Naive B cell (primary cell): Measurements from ENCODE around the gene PREB. TPM values are rescaled to one million over a fixed set of nuclear protein-coding genes. Genes with fewer than 3 reads are reported as not detected.
"Not testable (repeated sequence)": the region's sequence is repeated elsewhere in the genome, so short reads cannot be mapped to it uniquely, and the experiment has no call there.

ENCODE experiments used
- ATAC-seq, 2 donors: fragments of 150-1000 bp; cut with Tn5 transposase; 2 replicates each; pipeline ENCODE4 v1.10.0; 2021; ENCODE audit warnings: low read depth in 2 of 2, mild to moderate bottlenecking in 2 of 2, moderate library complexity in 2 of 2
- DNase-seq: peaks from one replicate; pipeline ENCODE4 v3.0.0; 2022
- H3K27ac Mint-ChIP-seq, 6 donors: one replicate each; pipeline ENCODE4 v1.8.0; 2020 to 2022; ENCODE audit warnings: mild to moderate bottlenecking in 6 of 6, mixed read lengths in 6 of 6, moderate library complexity in 5 of 6, inconsistent platforms in 2 of 6
- H3K27me3 Mint-ChIP-seq, 3 donors: one replicate each; pipeline ENCODE4 v1.8.0; 2021 to 2022; ENCODE audit warnings: mixed read lengths in 3 of 3, mild to moderate bottlenecking in 1 of 3
- H3K36me3 Mint-ChIP-seq, 2 donors: one replicate each; pipeline ENCODE4 v1.8.0; 2020 to 2022; ENCODE audit warnings: mixed read lengths in 2 of 2, inconsistent platforms in 1 of 2, mild to moderate bottlenecking in 1 of 2
- H3K4me1 Mint-ChIP-seq, 3 donors: one replicate each; pipeline ENCODE4 v1.8.0; 2020 to 2022; ENCODE audit warnings: mixed read lengths in 3 of 3, inconsistent platforms in 1 of 3, mild to moderate bottlenecking in 1 of 3, moderate library complexity in 1 of 3
- H3K4me3 Mint-ChIP-seq, 8 donors: one replicate each; pipeline ENCODE4 v1.8.0; 2020 to 2022; ENCODE audit warnings: mild to moderate bottlenecking in 8 of 8, mixed read lengths in 8 of 8, moderate library complexity in 8 of 8, inconsistent platforms in 2 of 8
- H3K9me3 Mint-ChIP-seq, 7 donors: one replicate each; pipeline ENCODE4 v1.8.0; 2020 to 2022; ENCODE audit warnings: mixed read lengths in 7 of 7, mild to moderate bottlenecking in 5 of 7, inconsistent platforms in 2 of 7, moderate library complexity in 1 of 7
- polyA plus RNA-seq, 6 donors: library from polyadenylated mRNA; unstranded; fragments of 300-500 nt; fragmentation: Illumina TruSeq; gene quantifications; one replicate each; pipeline ENCODE4 v1.2.3, GENCODE V29; 2021; ENCODE audit warnings: low read depth in 6 of 6

PREB gene, protein sequence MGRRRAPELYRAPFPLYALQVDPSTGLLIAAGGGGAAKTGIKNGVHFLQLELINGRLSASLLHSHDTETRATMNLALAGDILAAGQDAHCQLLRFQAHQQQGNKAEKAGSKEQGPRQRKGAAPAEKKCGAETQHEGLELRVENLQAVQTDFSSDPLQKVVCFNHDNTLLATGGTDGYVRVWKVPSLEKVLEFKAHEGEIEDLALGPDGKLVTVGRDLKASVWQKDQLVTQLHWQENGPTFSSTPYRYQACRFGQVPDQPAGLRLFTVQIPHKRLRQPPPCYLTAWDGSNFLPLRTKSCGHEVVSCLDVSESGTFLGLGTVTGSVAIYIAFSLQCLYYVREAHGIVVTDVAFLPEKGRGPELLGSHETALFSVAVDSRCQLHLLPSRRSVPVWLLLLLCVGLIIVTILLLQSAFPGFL
- 100 to 1,000 TPM in 1 of 6 donors, 10 to 100 TPM in 5; 51.0 to 101 (median 56.2) TPM for polyA plus RNA-seq

DNA sequence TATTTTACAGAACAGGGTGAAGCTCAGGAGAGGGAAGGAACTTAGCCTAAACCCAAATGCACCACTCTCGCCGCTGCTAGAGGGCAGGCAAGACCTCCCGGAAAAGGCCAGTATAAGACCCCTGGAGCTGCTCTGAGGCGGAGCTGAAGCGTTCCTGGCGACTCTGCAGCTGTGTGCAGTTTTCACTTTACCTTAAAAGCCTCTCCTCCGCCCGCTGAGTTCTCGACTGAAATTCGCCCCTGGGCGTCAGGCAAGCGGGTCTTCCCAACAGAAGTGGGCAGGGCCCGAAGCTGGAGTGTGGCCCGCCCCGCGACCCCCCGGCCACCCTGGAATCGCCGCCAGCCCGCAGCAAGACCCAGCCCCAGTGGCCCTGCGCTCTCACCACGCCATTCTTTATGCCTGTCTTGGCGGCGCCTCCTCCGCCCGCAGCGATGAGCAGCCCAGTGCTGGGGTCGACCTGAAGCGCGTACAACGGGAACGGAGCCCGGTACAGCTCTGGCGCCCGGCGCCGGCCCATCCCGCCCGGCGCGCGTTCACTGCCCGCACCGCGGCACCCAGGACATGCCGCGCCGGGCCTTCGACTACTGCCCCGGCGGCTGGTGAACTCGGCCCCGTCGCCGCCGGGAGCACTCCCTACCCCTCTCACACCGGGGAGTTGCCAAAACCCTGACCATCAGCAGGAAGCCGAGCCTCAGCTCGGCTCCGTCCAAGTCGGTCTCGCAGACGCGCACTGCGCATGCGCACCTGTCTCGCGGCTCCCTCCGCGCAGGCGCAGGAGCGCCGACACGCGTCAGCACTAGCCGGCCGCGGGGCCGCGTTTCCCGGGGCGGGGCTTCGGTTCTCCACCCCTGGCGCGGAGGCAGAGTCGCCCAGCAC lies at the start of gene PREB:
Gene PREB (minus strand): TSS at position 732 of the 876 bp plus-strand sequence. CDS start 215 bp downstream, at position 517.
- Mint-ChIP-seq H3K4me3 (peak within 1 kb of the TSS; percentile 92 to 99 (median 94)), H3K4me1 (peaks cover 20 to 33% (median 27%) of the 10 kb centered on the region in 3 donors), H3K36me3 (peaks cover 0 to 14% of the 10 kb centered on the region in 2 donors), H3K27me3 (no peaks in the 10 kb centered on the region), H3K27ac (peak within 1 kb of the TSS; percentile 93 to 99 (median 94)), H3K9me3 (no peaks in the 10 kb centered on the region)
- ATAC-seq (peak; percentile 96), DNase-seq (peak; percentile 99)

DNA sequence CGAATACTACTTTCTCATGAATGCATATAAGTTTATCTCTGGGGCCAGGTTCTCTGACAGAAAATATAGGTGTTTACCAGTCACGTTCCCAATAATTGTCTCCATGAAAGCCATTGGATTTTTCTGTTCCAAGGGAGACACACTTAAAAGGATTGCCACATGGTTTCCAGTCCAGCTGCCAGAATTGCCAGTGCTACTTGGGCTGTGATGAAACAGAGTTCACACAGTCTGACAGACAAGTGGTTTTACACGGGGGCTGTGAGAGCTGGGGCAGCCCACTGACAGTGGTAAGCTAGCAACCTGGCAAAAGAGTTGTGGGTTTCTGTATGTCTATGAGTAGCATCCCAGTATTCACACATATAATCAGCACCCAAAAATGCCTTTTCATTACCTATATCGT lies 49.7 kb upstream of the PREB start:
- H3K36me3 Mint-ChIP-seq, result no peaks in the 10 kb centered on the region
- no peak overlapping the region for H3K4me3 Mint-ChIP-seq
- no peaks in the 10 kb centered on the region for H3K9me3 Mint-ChIP-seq
- DNase-seq (no peak), ATAC-seq (no peak)
- H3K27ac Mint-ChIP-seq, result no peak overlapping the region
- H3K4me1 Mint-ChIP-seq, result no peaks in the 10 kb centered on the region
- peaks cover 36 to 42% (median 40%) of the 10 kb centered on the region in 3 donors for H3K27me3 Mint-ChIP-seq

DNA sequence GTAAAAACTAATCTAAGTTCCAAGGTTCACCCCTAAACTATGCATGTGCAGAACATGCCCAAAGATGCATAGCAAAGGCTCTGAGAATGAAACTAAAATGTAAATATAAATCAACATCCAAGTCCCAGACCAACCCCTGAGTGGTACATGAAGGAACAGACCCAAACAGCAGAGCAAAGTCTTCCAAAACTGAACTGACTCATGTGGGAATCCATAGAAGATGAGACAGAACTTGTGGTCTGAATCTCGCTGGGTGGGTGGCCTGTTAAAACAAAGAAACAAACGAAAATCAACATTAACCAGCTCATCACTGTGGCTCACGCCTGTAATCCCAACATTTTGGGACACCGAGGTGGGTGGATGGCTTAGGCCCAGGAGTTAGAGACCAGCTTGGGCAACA lies 47.9 kb upstream of the PREB start:
- Mint-ChIP-seq H3K4me1 (no peaks in the 10 kb centered on the region), H3K9me3 (no peaks in the 10 kb centered on the region), H3K36me3 (no peaks in the 10 kb centered on the region), H3K4me3 (peak overlapping the region in 1 of 8 donors; percentile 17), H3K27me3 (peaks cover 41 to 48% (median 42%) of the 10 kb centered on the region in 3 donors), H3K27ac (no peak overlapping the region)
- ATAC-seq (no peak), DNase-seq (no peak)

DNA sequence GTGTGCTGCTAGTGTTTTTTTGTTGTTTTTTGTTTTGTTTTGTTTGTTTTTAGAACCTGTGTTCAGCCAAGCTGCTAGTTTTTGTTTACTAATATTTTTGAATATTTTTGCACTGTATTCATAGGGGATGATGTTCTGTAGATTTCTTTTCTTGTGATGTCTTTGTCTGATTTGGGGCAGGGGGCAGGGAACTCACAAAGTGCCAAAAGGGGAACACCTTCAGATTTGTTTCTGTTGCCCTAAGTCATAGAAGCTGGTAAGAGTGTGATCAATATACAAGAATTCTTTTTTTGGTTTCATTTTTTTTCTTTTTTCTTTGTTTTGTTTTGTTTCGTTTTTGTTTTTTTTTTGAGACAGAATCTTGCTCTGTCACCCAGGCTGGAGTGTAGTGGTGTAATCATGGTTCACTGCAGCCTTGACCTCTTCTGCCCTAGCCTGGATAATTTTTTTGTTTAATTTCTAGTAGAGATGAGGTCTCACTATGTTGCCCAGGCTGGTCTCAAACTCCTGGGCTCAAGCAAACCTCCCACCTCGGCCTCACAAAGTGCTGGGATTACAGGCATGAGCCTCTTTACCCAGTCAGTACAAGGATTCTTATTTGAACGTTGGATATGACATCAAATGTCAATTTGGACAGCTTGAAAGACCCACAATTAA lies 45.0 kb upstream of the PREB start:
- Mint-ChIP-seq H3K4me1 (no peaks in the 10 kb centered on the region), H3K9me3 (no peaks in the 10 kb centered on the region), H3K4me3 (no peak overlapping the region), H3K27ac (no peak overlapping the region), H3K36me3 (no peaks in the 10 kb centered on the region), H3K27me3 (peaks cover 43 to 48% (median 44%) of the 10 kb centered on the region in 3 donors)
- DNase-seq (no peak), ATAC-seq (no peak)

DNA sequence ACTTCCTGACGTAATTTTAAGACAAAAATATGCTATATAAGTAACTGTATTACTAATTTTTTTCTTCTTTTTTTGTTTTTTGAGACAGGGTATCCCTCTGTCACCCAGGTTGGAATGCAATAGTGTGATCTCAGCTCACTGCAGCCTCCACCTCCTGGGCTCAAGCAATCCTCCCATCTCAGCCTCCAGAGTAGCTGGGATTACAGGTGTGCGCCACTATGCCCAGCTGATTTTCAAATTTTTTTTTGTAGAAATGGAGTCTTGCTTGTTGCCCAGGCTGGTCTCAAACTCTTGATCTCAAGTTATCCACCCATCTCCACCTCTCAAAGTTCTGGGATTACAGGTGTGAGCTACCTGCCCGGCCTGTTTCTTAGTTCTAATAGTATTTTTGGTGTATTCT lies 44.0 kb upstream of the PREB start:
- no peak overlapping the region for H3K4me3 Mint-ChIP-seq
- no peak for ATAC-seq
- no peaks in the 10 kb centered on the region for H3K4me1 Mint-ChIP-seq
- no peaks in the 10 kb centered on the region for H3K9me3 Mint-ChIP-seq
- DNase-seq, result no peak
- H3K27ac Mint-ChIP-seq, result no peak overlapping the region
- H3K36me3 Mint-ChIP-seq, result no peaks in the 10 kb centered on the region
- peaks cover 38 to 40% (median 40%) of the 10 kb centered on the region in 3 donors for H3K27me3 Mint-ChIP-seq

DNA sequence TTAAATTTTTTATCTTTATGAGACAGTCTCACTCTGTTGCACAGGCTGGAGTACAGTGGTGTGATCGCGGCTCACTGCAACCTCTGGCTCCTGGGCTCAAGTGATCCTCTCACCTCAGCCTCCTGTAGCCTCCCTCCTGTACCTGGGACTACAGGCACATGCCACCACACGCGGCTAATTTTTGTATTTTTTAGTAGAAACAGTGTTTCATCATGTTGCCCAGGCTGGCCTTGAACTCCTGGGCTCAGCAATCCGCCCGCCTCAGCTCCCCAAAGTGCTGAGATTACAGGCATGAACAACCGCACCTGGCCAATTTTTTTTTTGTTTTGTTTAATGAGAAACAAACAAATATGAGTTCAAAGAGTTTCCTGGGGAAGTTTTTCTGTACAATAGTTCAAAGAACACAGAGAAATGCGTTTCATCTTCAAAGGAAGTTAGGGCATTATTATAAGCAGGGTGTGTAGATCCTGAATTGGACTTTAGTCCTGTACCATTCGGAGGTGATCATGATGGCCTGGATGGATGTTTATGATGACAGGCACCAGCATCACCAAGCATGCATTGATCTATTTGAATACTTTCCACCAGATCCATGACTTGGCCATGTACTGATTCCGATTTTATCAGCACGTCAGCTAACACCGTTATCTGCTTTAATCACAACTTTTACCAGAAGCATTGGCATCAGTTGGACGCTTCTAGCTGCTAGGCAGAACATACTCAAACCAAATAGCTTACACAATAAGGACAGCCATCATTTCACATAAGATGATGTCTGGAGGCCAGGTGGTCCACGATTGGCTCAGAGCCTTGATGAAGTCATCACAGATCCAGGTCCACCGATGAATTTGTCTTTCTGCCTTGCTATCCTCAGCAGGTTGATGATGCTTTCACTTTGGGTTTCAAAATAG lies 43.3 kb upstream of the PREB start:
- peaks cover 35 to 40% (median 38%) of the 10 kb centered on the region in 3 donors for H3K27me3 Mint-ChIP-seq
- H3K9me3 Mint-ChIP-seq, result no peaks in the 10 kb centered on the region
- H3K36me3 Mint-ChIP-seq, result no peaks in the 10 kb centered on the region
- H3K4me1 Mint-ChIP-seq, result no peaks in the 10 kb centered on the region
- H3K4me3 Mint-ChIP-seq, result no peak overlapping the region
- no peak overlapping the region for H3K27ac Mint-ChIP-seq
- ATAC-seq (no peak), DNase-seq (no peak)

DNA sequence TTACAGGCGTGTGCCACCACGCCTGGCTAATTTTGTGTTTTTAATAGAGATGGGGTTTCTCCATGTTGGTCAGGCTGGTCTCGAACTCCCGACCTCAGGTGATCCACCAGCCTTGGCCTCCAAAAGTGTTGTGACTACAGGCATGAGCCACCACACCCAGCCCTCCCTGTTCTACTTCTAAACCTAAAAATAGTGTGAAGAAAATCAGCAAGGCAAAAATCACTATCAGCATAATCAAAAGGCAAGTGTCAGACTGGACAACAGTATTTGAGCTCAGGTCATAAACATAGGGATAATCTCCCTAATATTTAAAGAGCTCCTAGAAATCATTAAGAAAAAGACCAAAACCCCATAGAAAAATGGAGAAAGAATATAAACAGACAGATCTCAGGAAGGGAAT lies 41.3 kb upstream of the PREB start:
- not testable (repeated sequence) for H3K27ac Mint-ChIP-seq, H3K4me3 Mint-ChIP-seq, H3K4me1 Mint-ChIP-seq, H3K36me3 Mint-ChIP-seq, ATAC-seq, H3K9me3 Mint-ChIP-seq, DNase-seq
- peaks cover 19 to 28% (median 27%) of the 10 kb centered on the region in 3 donors for H3K27me3 Mint-ChIP-seq

DNA sequence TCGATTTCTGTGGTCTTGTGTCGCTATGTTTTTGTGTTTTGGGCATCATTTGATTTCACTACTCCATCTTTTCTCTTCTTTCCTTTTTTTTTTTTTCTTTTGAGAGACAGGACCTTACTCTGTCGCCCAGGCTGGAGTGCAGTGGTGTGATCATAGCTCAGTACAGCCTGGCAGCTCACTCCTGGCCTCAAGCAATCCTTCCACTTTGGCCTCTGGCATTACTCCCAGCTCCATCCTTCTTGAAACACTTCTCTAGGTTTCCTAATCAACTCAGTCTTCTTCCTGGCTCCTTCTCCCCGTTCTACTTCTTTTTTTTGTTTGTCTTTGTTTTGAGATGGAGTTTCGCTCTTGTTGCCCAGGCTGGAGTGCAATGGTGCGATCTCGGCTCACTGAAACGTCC lies 40.9 kb upstream of the PREB start:
- no peaks in the 10 kb centered on the region for H3K9me3 Mint-ChIP-seq
- H3K27me3 Mint-ChIP-seq, result peaks cover 16 to 25% (median 24%) of the 10 kb centered on the region in 3 donors
- H3K27ac Mint-ChIP-seq, result no peak overlapping the region
- no peak for ATAC-seq
- H3K4me3 Mint-ChIP-seq, result no peak overlapping the region
- no peak for DNase-seq
- peaks cover 4 to 8% (median 6%) of the 10 kb centered on the region in 3 donors for H3K4me1 Mint-ChIP-seq
- H3K36me3 Mint-ChIP-seq, result no peaks in the 10 kb centered on the region

DNA sequence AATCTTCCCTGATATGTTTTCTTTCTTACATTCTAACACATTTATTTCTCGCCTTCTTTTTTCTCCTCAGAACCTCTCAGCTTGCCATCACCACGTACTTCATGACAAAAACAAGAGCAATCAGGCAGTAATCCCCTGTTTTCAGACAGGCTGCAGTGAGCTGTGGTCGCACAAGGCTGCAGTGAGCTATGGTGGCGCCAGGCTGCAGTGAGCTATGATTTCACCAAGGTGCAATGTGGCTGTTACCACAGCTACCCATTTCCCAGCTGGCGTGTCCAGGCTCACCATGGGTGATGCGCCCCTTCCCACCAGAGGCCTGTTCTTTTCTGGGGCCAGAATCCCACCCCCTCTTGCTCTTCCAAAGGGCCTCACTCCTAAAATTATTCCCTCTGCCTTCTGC lies 40.2 kb upstream of the PREB start:
- Mint-ChIP-seq H3K4me1 (peaks cover 8 to 15% (median 8%) of the 10 kb centered on the region in 3 donors), H3K27me3 (peaks cover 12 to 24% (median 21%) of the 10 kb centered on the region in 3 donors), H3K4me3 (no peak overlapping the region), H3K36me3 (no peaks in the 10 kb centered on the region), H3K9me3 (no peaks in the 10 kb centered on the region), H3K27ac (no peak overlapping the region)
- DNase-seq, result no peak
- no peak for ATAC-seq

DNA sequence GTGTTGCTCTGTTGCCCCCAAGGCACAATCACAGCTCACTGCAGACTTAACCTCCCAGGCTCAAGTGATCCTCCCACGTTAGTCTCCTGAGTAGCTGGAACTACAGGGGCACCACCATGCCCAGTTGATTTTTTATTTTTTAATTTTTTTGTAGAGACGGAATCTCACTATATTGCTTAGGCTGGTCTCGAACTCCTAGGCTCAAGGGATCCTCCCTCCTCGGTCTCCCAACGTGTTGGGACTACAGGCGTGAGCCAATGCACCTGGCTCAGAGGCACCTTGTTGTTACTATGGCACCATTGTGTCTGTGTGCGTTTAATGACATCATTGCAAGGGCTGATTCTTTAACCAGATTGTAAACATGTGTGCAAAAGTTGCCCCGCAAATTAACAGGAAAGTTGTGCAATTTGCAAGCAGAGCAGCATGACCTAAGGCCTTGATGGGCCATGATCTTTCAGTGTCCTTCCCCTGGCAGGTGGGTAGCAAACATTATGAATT lies 37.0 kb upstream of the PREB start:
- no peaks in the 10 kb centered on the region for H3K36me3 Mint-ChIP-seq
- H3K27me3 Mint-ChIP-seq, result peaks cover 4 to 13% (median 6%) of the 10 kb centered on the region in 3 donors
- peaks cover 8 to 24% (median 13%) of the 10 kb centered on the region in 3 donors for H3K4me1 Mint-ChIP-seq
- H3K9me3 Mint-ChIP-seq, result no peaks in the 10 kb centered on the region
- DNase-seq (no peak), ATAC-seq (no peak)
- no peak overlapping the region for H3K27ac Mint-ChIP-seq
- peak overlapping the region in 1 of 8 donors; percentile 68 for H3K4me3 Mint-ChIP-seq

DNA sequence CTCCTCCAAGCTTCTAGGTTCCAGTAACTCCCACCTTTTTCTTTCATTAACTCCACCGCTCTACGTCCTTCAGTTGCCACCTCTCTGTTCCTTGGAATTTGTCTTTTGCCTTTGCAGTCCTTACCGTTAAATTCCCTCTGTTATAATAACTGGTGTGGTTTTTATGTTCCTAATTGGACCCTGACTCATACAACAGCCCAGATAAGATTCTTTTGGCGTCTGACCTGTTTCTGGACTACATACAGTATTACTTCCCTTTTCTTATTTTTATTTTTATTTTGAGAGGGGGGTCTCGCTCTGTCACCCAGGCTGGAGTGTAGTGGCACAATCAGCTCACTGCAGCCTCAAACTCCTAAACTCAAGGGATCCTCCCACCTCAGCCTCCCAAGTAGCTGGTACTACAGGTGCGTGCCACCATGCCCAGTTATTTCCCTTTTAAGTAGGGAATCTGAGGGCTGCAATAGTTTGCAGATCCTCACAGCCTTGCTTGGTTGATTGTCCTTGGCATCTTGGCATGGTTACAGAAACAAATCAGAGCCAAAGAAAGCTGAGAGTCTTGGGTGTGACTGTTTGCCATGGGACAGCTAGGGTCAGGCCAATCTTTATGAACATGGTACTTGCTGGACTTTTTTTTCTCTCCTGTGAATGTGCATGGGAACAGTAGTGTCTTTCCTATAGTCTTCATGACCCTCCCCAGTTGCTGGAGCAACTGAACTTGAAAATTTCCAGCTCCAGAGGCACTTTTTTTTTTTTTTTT lies 36.3 kb upstream of the PREB start:
- Mint-ChIP-seq H3K36me3 (no peaks in the 10 kb centered on the region), H3K4me3 (peak overlapping the region in 5 of 8 donors; percentile 38 to 87 (median 58)), H3K9me3 (no peaks in the 10 kb centered on the region), H3K27ac (peak overlapping the region in 2 of 6 donors; percentile 42 to 76), H3K4me1 (peaks cover 8 to 24% (median 13%) of the 10 kb centered on the region in 3 donors), H3K27me3 (peaks cover 0 to 6% (median 0%) of the 10 kb centered on the region in 3 donors)
- ATAC-seq (peak; percentile 40 to 47), DNase-seq (no peak)
